GM18517 (cell line): ENCODE results near the gene WHRN.

Experiments used
- ATAC-seq: cut with Tn5 transposase; IDR thresholded peaks from one replicate; pipeline ENCODE4 v1.9.1; 2021; ENCODE audit warnings: mild to moderate bottlenecking, moderate library complexity; ENCODE audit not compliant: unreplicated experiment

The WHRN gene

GRCh38 chr9:114515528-114515927, 10.3 kb upstream of the WHRN start:
- ATAC-seq: no peak

GRCh38 chr9:114513959-114514267, 8.6 kb upstream of the WHRN start:
- ATAC-seq: no peak

GRCh38 chr9:114513055-114513958, 8.0 kb upstream of the WHRN start:
- ATAC-seq: no peak

- no peak for ATAC-seq
These were observed 7.0 kb upstream of the WHRN start for GRCh38 chr9:114511978-114512874.

GRCh38 chr9:114507726-114508125, 2.5 kb upstream of the WHRN start:
- ATAC-seq: no peak

- no peak for ATAC-seq
These were observed 763 bp upstream of the WHRN start for GRCh38 chr9:114506082-114506390.

- ATAC-seq: no peak
These were observed 709 bp downstream of the WHRN start for GRCh38 chr9:114504341-114505186.

- no peak for ATAC-seq
These were observed 1.5 kb downstream of the WHRN start for GRCh38 chr9:114503522-114504340.

- no peak for ATAC-seq
These were observed 2.3 kb downstream of the WHRN start for GRCh38 chr9:114503009-114503408.

GRCh38 chr9:114501796-114502682, 3.2 kb downstream of the WHRN start:
- no peak for ATAC-seq

- no peak for ATAC-seq
These were observed 4.5 kb downstream of the WHRN start for GRCh38 chr9:114500697-114501292.

GRCh38 chr9:114499941-114500696, 5.2 kb downstream of the WHRN start:
- ATAC-seq: no peak

- no peak for ATAC-seq
These were observed 5.7 kb downstream of the WHRN start for GRCh38 chr9:114499528-114499927.

- ATAC-seq: no peak
These were observed 7.4 kb downstream of the WHRN start for GRCh38 chr9:114497727-114498382.

- ATAC-seq: no peak
These were observed 8.0 kb downstream of the WHRN start for GRCh38 chr9:114497236-114497635.

GRCh38 chr9:114496011-114496410, 9.3 kb downstream of the WHRN start:
- no peak for ATAC-seq

GRCh38 chr9:114494776-114495569, 10.3 kb downstream of the WHRN start:
- ATAC-seq: no peak
